CD14-positive monocyte (primary cell): ENCODE data around the gene ERLIN1. TPM values are rescaled to one million over a fixed set of nuclear protein-coding genes. Genes with fewer than 3 reads are reported as not detected.

Experiments
- DNase-seq, 3 donors: peaks; one replicate each; pipeline ENCODE4 v3.0.0-alpha.2; 2011 to 2022
- H2AFZ ChIP-seq: 2 replicates; pipeline ENCODE4 v1.6.0; 2012; ENCODE audit warnings: mild to moderate bottlenecking, low read depth, low read length, inconsistent platforms; ENCODE audit not compliant: insufficient read depth, poor library complexity, severe bottlenecking
- H3K27ac ChIP-seq, 2 donors: 1 replicate in 1 of 2; 2 replicates in 1 of 2; pipeline ENCODE4 v1.5.1; 2012 to 2013; ENCODE audit warnings: low read length in 2 of 2, control low read depth in 1 of 2, inconsistent platforms in 1 of 2, low read depth in 1 of 2, mild to moderate bottlenecking in 1 of 2
- H3K27me3 ChIP-seq, 2 donors: one replicate each; pipeline versions ENCODE4 v1.6.0 to v1.6.1; 2011 to 2013; ENCODE audit warnings: low read length in 2 of 2; ENCODE audit not compliant: control insufficient read depth in 2 of 2, insufficient read depth in 2 of 2
- H3K36me3 ChIP-seq, 2 donors: replicated peaks in 1 of 2; 1 replicate in 1 of 2; 2 replicates in 1 of 2; pipeline versions ENCODE4 v1.5.1 to v1.6.1; 2012 to 2013; ENCODE audit warnings: low read length in 2 of 2, control low read depth in 1 of 2, inconsistent platforms in 1 of 2, mild to moderate bottlenecking in 1 of 2; ENCODE audit not compliant: insufficient read depth in 2 of 2, control insufficient read depth in 1 of 2
- H3K4me1 ChIP-seq, 2 donors: 1 replicate in 1 of 2; 2 replicates in 1 of 2; pipeline versions ENCODE4 v1.5.1 to v1.6.1; 2012 to 2013; ENCODE audit warnings: low read length in 2 of 2, control low read depth in 1 of 2, inconsistent platforms in 1 of 2, mild to moderate bottlenecking in 1 of 2, moderate library complexity in 1 of 2; ENCODE audit not compliant: insufficient read depth in 2 of 2, control insufficient read depth in 1 of 2
- H3K4me2 ChIP-seq: replicated peaks from 2 replicates; pipeline ENCODE3; 2012; ENCODE audit warnings: low read length, moderate library complexity, mild to moderate bottlenecking; ENCODE audit not compliant: poor library complexity, severe bottlenecking; ENCODE audit errors: extremely low read depth
- H3K4me3 ChIP-seq, 3 experiments: fragments of 200-600 bp in 1 of 3; sonication (generic) in 1 of 3; replicated peaks in 1 of 3; 1 replicate in 2 of 3; 2 replicates in 1 of 3; pipeline ENCODE4 v1.5.1; 2011 to 2013; ENCODE audit warnings: low read length in 3 of 3, mild to moderate bottlenecking in 3 of 3, control low read depth in 2 of 3, low read depth in 2 of 3, inconsistent platforms in 1 of 3, moderate library complexity in 1 of 3
- H3K79me2 ChIP-seq: 2 replicates; pipeline ENCODE4 v1.6.0; 2012; ENCODE audit warnings: mild to moderate bottlenecking, control low read depth, inconsistent platforms, low read length, moderate library complexity; ENCODE audit not compliant: insufficient read depth
- H3K9ac ChIP-seq: 2 replicates; pipeline ENCODE4 v1.6.0; 2017; ENCODE audit warnings: low read length, mild to moderate bottlenecking; ENCODE audit not compliant: insufficient read depth, poor library complexity, severe bottlenecking
- H3K9me3 ChIP-seq, 2 donors: replicated peaks in 1 of 2; 1 replicate in 1 of 2; 2 replicates in 1 of 2; pipeline versions ENCODE4 v1.5.1 to v1.6.1; 2012 to 2013; ENCODE audit warnings: low read length in 2 of 2, control low read depth in 1 of 2; ENCODE audit not compliant: control insufficient read depth in 1 of 2, insufficient read depth in 1 of 2
- H4K20me1 ChIP-seq: 2 replicates; pipeline ENCODE4 v1.6.0; 2012; ENCODE audit warnings: mild to moderate bottlenecking, low read length, control low read depth, moderate library complexity; ENCODE audit not compliant: insufficient read depth
- H3K27ac Mint-ChIP-seq, 7 donors: one replicate each; pipeline ENCODE4 v1.8.0; 2020; ENCODE audit warnings: mild to moderate bottlenecking in 7 of 7, mixed read lengths in 7 of 7, moderate library complexity in 6 of 7, inconsistent platforms in 2 of 7
- H3K27me3 Mint-ChIP-seq, 3 donors: one replicate each; pipeline ENCODE4 v1.8.0; 2021 to 2022; ENCODE audit warnings: low read depth in 3 of 3, mild to moderate bottlenecking in 3 of 3, mixed read lengths in 3 of 3, moderate library complexity in 3 of 3, inconsistent platforms in 1 of 3
- H3K36me3 Mint-ChIP-seq, 2 donors: one replicate each; pipeline ENCODE4 v1.8.0; 2020; ENCODE audit warnings: mixed read lengths in 2 of 2, inconsistent platforms in 1 of 2, mild to moderate bottlenecking in 1 of 2
- H3K4me1 Mint-ChIP-seq: one replicate; pipeline ENCODE4 v1.8.0; 2020; ENCODE audit warnings: mild to moderate bottlenecking, mixed read lengths
- H3K4me3 Mint-ChIP-seq, 2 donors: one replicate each; pipeline ENCODE4 v1.8.0; 2020; ENCODE audit warnings: mild to moderate bottlenecking in 2 of 2, mixed read lengths in 2 of 2, moderate library complexity in 1 of 2
- H3K9me3 Mint-ChIP-seq, 7 donors: one replicate each; pipeline ENCODE4 v1.8.0; 2020 to 2022; ENCODE audit warnings: mixed read lengths in 7 of 7, mild to moderate bottlenecking in 6 of 7, moderate library complexity in 6 of 7, inconsistent platforms in 2 of 7
- CTCF ChIP-seq: fragments of 200-600 bp; IDR thresholded peaks from one replicate; pipeline ENCODE4 v1.8.0; 2022; ENCODE audit warnings: antibody characterized with exemption, mild to moderate bottlenecking
- WGBS: methylation state at CpG from one replicate; pipeline ENCODE4 v1.1.5; 2013; ENCODE audit warnings: missing lambda C conversion rate; ENCODE audit not compliant: insufficient coverage; 5-methylcytosine and 5-hydroxymethylcytosine counted together
- intact Hi-C, 2 donors: fragments of 100-400 bp; cut with micrococcal nuclease; formaldehyde crosslinking; loops; one replicate each; pipeline versions ENCODE4 v1.15.0 to v1.15.1; 2023
- polyA plus RNA-seq, 3 donors: library from polyadenylated mRNA; depleted of rRNA in 1 of 3; unstranded in 2 of 3; stranded (reverse) in 1 of 3; fragments of 300-500 nt in 2 of 3; fragments of >200 nt in 1 of 3; fragmentation: Illumina TruSeq in 2 of 3; gene quantifications; 1 replicate in 2 of 3; 2 replicates in 1 of 3; pipeline ENCODE4 v1.2.3, GENCODE V29; 2012 to 2021

ERLIN1 gene
- polyA plus RNA-seq, 3 donors: 14.5 to 31.4 (median 18.7) TPM

GRCh38 chr10:100146398-100146797 is 39.4 kb downstream of the ERLIN1 start:
- intact Hi-C loops: no loop called here
- no peak for TF ChIP-seq CTCF
- no peaks in the 10 kb centered on the region for H3K79me2 ChIP-seq
- peaks cover 20 to 26% of the 10 kb centered on the region in 2 donors for H3K36me3 Mint-ChIP-seq
- peaks cover 0 to 6% of the 10 kb centered on the region in 2 donors for H3K4me1 ChIP-seq
- no peak overlapping the region for H3K4me3 ChIP-seq
- 100% methylated on average over 2 of the region's 4 CpGs for WGBS
- no peaks in the 10 kb centered on the region for H3K9me3 ChIP-seq
- peaks cover 0 to 3% of the 10 kb centered on the region in 2 donors for H3K27me3 ChIP-seq
- DNase-seq: no peak
- peaks cover 9% of the 10 kb centered on the region for H3K4me1 Mint-ChIP-seq
- H3K4me2 ChIP-seq: no peak overlapping the region
- H3K4me3 Mint-ChIP-seq: no peak overlapping the region
- H3K9me3 Mint-ChIP-seq: no peaks in the 10 kb centered on the region
- H4K20me1 ChIP-seq: peaks cover 4% of the 10 kb centered on the region
- no peak overlapping the region for H3K27ac ChIP-seq
- H3K27ac Mint-ChIP-seq: no peak overlapping the region
- H3K9ac ChIP-seq: no peak overlapping the region
- peaks cover 0 to 9% (median 2%) of the 10 kb centered on the region in 3 donors for H3K27me3 Mint-ChIP-seq
- peaks cover 19 to 27% of the 10 kb centered on the region in 2 donors for H3K36me3 ChIP-seq
- H2AFZ ChIP-seq: no peak overlapping the region

DNA sequence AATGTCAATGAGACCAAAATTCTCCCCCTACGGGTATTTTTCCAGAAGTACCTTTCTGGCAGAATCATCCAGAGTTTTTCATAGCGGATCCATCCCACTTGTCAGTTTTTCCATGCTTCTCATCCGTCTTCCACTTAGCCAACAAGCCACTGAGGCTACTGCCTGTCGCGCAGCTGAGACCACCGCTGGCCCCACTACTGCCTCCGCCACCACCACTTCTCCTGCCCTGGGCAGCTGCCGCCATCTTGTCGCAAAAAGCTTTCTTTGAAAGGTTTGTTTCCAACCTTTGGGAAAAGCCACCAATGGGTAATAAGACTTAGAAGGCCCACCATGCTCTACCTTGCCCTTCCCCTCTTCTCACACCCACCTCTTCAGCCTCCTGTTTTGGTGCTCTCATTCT is 42.1 kb downstream of the ERLIN1 start:
- intact Hi-C loops: no loop called here
- Histone ChIP-seq H4K20me1 (no peaks in the 10 kb centered on the region), H3K27me3 (peaks cover 0 to 3% of the 10 kb centered on the region in 2 donors), H3K79me2 (no peaks in the 10 kb centered on the region), H2AFZ (no peak overlapping the region), H3K9me3 (no peaks in the 10 kb centered on the region), H3K4me3 (no peak overlapping the region), H3K36me3 (peaks cover 0 to under 1% of the 10 kb centered on the region in 2 donors), H3K27ac (no peak overlapping the region), H3K9ac (no peak overlapping the region), H3K4me1 (peaks cover 0 to 2% of the 10 kb centered on the region in 2 donors), H3K4me2 (no peak overlapping the region)
- H3K36me3 Mint-ChIP-seq: peaks cover 0 to 1% of the 10 kb centered on the region in 2 donors
- no peak overlapping the region for H3K27ac Mint-ChIP-seq
- no peak for TF ChIP-seq CTCF
- H3K27me3 Mint-ChIP-seq: peaks cover 7 to 12% (median 11%) of the 10 kb centered on the region in 3 donors
- no peak overlapping the region for H3K4me3 Mint-ChIP-seq
- H3K4me1 Mint-ChIP-seq: peaks cover 1% of the 10 kb centered on the region
- 96% methylated on average over 9 of the region's 9 CpGs for WGBS
- no peak for DNase-seq
- H3K9me3 Mint-ChIP-seq: no peaks in the 10 kb centered on the region
